Thoracic aorta (tissue), 2 donors: Measurements from ENCODE around the gene TNFRSF8. TPM values are rescaled to one million over a fixed set of nuclear protein-coding genes. Genes with fewer than 3 reads are reported as not detected.

Experiments used
- ATAC-seq: fragments of 150-250 bp; one replicate; pipeline ENCODE4 v1.8.0; 2017; ENCODE audit warnings: low read depth; ENCODE audit not compliant: insufficient number of reproducible peaks, low FRiP score
- DNase-seq: peaks from one replicate; pipeline ENCODE4 v3.0.0-alpha.2; 2020; ENCODE audit warnings: low spot score
- H3K27ac ChIP-seq, 2 donors: fragments of 200-600 bp; sonication (generic); 1 replicate in 1 of 2; 2 replicates in 1 of 2; pipeline ENCODE4 v1.5.1; 2016; ENCODE audit warnings: mild to moderate bottlenecking in 2 of 2, moderate library complexity in 2 of 2
- H3K27me3 ChIP-seq: fragments of 200-600 bp; sonication (generic); replicated peaks from 2 replicates; pipeline ENCODE4 v1.6.0; 2016; ENCODE audit warnings: mild to moderate bottlenecking; ENCODE audit not compliant: insufficient read depth
- H3K36me3 ChIP-seq: fragments of 200-600 bp; sonication (generic); one replicate; pipeline ENCODE4 v1.5.1; 2016
- H3K4me1 ChIP-seq, 2 donors: fragments of 200-600 bp; sonication (generic); 1 replicate in 1 of 2; 2 replicates in 1 of 2; pipeline versions ENCODE4 v1.5.1 to v1.6.0; 2016; ENCODE audit warnings: low read depth in 2 of 2, mild to moderate bottlenecking in 1 of 2; ENCODE audit not compliant: control insufficient read depth in 1 of 2
- H3K4me3 ChIP-seq: fragments of 200-600 bp; sonication (generic); 2 replicates; pipeline ENCODE4 v1.5.1; 2016; ENCODE audit warnings: mild to moderate bottlenecking
- H3K9me3 ChIP-seq: fragments of 200-600 bp; sonication (generic); 2 replicates; pipeline ENCODE4 v1.5.1; 2016
- total RNA-seq, 2 donors: library from RNA; depleted of rRNA; stranded (reverse); fragments of >200 nt; gene quantifications; one replicate each; pipeline versions ENCODE4 v1.1.0 to v1.2.3, GENCODE V29; 2016
- TF ChIP-seq, protein P1 (sequence below): fragments of 200-600 bp; sonication (generic); IDR thresholded peaks from one replicate; pipeline ENCODE4 v1.5.1; 2019; ENCODE audit warnings: antibody characterized with exemption

TNFRSF8 gene
- total RNA-seq, 2 donors from 2014 or later: 0.49 to 0.54 TPM

DNA sequence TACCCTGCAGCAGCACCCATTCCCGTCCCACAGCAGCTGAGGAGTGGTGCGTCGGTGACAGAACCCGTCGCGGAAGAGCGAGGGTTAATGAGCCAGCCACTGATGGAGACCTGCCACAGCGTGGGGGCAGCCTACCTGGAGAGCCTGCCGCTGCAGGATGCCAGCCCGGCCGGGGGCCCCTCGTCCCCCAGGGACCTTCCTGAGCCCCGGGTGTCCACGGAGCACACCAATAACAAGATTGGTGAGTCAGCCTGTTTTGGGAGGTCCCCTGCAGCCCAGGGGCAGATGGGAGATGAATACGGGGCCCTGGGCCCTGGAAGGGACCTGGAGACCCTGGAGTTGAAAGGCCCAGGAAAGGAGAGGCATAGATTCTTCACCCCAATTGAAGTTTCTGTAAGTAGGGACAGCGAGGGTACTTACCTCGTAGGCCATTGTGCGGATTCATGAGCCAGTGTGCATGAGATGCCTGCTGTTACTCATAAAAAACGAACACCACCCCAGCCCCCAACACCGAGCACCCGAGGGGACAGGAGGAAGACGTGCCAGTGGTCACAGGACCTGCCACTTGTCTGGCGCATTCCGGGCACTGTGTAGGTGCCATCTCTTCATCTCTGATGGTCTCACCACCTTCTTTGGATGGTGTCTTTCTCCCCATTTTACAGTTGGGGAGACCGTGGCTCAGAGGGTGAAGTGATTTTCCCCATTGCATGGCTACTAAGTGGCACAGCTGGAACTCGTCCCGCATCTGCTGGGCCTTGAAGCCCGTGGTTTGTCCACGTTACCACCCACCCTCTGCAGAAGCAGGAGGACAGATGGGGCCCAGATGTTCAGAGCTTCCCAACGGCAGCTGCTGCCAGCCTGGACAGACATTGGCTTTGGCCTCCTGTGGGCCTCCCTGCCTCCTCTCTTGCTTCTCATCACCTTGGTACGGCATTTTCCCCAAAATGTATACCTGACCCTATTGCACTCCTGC lies 75.4 kb downstream of the TNFRSF8 start:
- Histone ChIP-seq H3K27me3 (no peaks in the 10 kb centered on the region), H3K9me3 (no peaks in the 10 kb centered on the region), H3K27ac (no peak overlapping the region), H3K4me3 (no peak overlapping the region), H3K4me1 (peaks cover 0 to 3% of the 10 kb centered on the region in 2 donors), H3K36me3 (no peaks in the 10 kb centered on the region)
- TF ChIP-seq, protein P1, sequence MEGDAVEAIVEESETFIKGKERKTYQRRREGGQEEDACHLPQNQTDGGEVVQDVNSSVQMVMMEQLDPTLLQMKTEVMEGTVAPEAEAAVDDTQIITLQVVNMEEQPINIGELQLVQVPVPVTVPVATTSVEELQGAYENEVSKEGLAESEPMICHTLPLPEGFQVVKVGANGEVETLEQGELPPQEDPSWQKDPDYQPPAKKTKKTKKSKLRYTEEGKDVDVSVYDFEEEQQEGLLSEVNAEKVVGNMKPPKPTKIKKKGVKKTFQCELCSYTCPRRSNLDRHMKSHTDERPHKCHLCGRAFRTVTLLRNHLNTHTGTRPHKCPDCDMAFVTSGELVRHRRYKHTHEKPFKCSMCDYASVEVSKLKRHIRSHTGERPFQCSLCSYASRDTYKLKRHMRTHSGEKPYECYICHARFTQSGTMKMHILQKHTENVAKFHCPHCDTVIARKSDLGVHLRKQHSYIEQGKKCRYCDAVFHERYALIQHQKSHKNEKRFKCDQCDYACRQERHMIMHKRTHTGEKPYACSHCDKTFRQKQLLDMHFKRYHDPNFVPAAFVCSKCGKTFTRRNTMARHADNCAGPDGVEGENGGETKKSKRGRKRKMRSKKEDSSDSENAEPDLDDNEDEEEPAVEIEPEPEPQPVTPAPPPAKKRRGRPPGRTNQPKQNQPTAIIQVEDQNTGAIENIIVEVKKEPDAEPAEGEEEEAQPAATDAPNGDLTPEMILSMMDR: no peak
- DNase-seq (no peak), ATAC-seq (no peak)

DNA sequence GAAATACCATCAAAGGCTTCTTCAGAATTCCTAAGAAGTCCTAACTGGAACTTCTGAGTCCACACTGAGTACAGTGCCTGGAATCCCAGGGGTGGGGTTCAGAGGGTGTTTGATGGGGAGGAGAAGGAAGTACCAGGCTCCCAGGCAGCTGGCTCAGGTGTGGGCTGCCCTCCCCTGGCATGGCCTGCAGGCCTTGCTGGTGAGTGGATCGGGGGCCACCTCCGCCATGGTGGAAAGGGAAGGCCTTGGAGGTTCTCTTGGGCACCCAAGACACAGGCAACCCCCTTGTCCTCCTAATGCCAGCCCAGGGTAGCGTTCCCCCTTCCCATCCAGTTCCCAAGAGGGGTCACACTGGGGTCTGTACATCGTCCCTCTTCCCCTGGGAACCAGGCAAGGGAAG lies 76.9 kb downstream of the TNFRSF8 start:
- no peak for ATAC-seq
- no peaks in the 10 kb centered on the region for H3K9me3 ChIP-seq
- TF ChIP-seq, protein P1: no peak
- peaks cover 4 to 6% of the 10 kb centered on the region in 2 donors for H3K4me1 ChIP-seq
- H3K27me3 ChIP-seq: no peaks in the 10 kb centered on the region
- no peak for DNase-seq
- H3K27ac ChIP-seq: no peak overlapping the region
- H3K36me3 ChIP-seq: no peaks in the 10 kb centered on the region
- no peak overlapping the region for H3K4me3 ChIP-seq

DNA sequence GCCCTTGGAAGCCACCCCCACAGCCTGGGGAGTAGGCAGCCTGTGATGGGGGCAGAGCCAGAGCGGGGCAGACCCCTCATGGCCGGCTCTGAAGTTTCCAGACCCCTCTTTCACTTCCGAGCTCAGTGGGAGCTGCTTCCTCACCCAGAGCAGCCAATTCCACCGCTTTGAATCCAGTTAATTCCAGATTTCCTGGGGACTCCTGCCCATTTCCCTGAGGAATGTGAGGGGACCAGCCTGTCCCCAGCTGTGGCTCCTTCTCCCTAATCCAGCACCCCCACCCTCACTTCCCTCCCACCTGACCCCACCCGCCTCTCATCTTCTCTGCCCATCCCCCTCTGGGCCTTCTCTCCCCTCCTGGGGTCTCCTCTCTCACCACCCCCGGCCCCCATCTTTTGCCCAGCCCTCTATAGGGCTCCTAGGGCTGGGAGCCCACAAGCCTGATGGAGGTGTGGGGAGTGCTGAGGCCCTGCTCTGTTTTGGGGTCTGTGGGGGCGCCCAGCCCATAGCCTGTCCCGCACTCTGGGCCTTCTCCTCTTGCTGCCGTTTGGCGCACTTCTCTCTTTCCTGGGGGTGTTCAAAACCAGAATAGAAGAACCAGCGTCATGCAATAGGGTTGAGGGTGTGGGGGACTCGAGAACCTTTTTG lies 77.5 kb downstream of the TNFRSF8 start:
- no peak for ATAC-seq
- Histone ChIP-seq H3K4me1 (peaks cover 4 to 6% of the 10 kb centered on the region in 2 donors), H3K36me3 (no peaks in the 10 kb centered on the region), H3K4me3 (no peak overlapping the region), H3K27me3 (no peaks in the 10 kb centered on the region), H3K27ac (no peak overlapping the region), H3K9me3 (no peaks in the 10 kb centered on the region)
- TF ChIP-seq, protein P1: no peak
- DNase-seq: no peak

DNA sequence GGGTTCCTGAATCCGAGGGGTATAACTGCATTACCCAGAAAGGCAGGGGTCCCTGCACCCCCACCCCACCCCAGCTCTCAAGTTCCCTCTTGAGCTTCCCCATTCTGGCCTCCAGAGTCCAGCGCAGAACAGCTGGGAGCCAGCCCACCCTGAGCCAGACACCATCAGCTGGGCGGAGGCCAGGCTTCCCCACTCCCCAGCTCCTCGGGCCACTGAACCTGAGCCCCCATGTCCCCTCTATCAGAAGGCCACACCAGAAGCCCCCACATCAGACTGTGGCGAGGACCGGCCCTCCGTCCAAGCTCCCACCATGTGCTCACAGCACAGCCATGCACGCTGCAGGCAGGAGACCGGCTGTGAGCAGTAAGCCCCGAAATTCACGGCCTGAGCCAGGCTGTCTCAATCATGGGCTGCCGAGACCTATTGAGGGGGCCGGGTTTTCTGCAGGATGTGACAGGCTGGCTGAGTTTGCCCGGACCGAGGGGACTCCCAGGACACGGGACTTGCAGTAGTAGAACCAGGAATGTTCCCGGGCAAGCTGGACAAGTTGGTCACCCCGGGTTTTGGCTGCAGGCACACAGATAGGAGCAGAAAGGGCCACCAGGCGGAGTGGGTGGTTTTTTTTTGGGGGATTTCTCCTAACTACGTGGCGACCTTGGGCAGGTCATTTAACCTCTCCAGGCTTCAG lies 78.2 kb downstream of the TNFRSF8 start:
- no peak for DNase-seq

More for the DNA sequence above, 78.2 kb downstream of the TNFRSF8 start:
- H3K4me3 ChIP-seq: no peak overlapping the region
- TF ChIP-seq, protein P1: no peak
- H3K27ac ChIP-seq: no peak overlapping the region
- no peaks in the 10 kb centered on the region for H3K36me3 ChIP-seq
- ATAC-seq: no peak
- H3K27me3 ChIP-seq: no peaks in the 10 kb centered on the region
- H3K9me3 ChIP-seq: no peaks in the 10 kb centered on the region
- H3K4me1 ChIP-seq: peaks cover 4 to 6% of the 10 kb centered on the region in 2 donors
